K562 (cell line): ENCODE results near the gene GPC2. TPM values are rescaled to one million over a fixed set of nuclear protein-coding genes. Genes with fewer than 3 reads are reported as not detected.

ENCODE experiments used
- ARID3A ChIP-seq: IDR thresholded peaks from 2 replicates; pipeline ENCODE4 v1.6.1; 2012; ENCODE audit warnings: low read depth, low read length, improper control_type of control experiment, borderline replicate concordance
- ELF1 ChIP-seq: fragments of 200-800 bp; sonication (Bioruptor generic); IDR thresholded peaks from 2 replicates; pipeline ENCODE4 v1.6.1; 2016; ENCODE audit warnings: missing genetic modification characterization, missing compliant biosample characterization
- HDAC1 ChIP-seq, 2 experiments: fragments of 450-650 bp; IDR thresholded peaks; 2 replicates each; pipeline ENCODE4 v1.6.1; 2016 to 2017; ENCODE audit warnings: inconsistent platforms in 1 of 2, mild to moderate bottlenecking in 1 of 2, moderate library complexity in 1 of 2
- HMG20B ChIP-seq: fragments of 250-450 bp; sonication (Bioruptor Pico); IDR thresholded peaks from 2 replicates; pipeline ENCODE4 v1.5.0; 2021; ENCODE audit warnings: mild to moderate bottlenecking
- HNRNPH1 ChIP-seq: fragments of 200-400 bp; formaldehyde crosslinking; optimal IDR thresholded peaks from 2 replicates; pipeline ENCODE3; 2017; ENCODE audit warnings: low read depth, mild to moderate bottlenecking, low read length, moderate library complexity
- PML ChIP-seq: IDR thresholded peaks from 2 replicates; pipeline ENCODE4 v1.6.1; 2012; ENCODE audit warnings: low read length, inconsistent platforms
- POLR2B ChIP-seq: fragments of 450-650 bp; IDR thresholded peaks from 2 replicates; pipeline ENCODE4 v1.6.1; 2018; ENCODE audit warnings: low read depth; ENCODE audit not compliant: partially characterized antibody
- ZNF23 ChIP-seq: fragments of 250-450 bp; sonication (Bioruptor Pico); IDR thresholded peaks from 2 replicates; pipeline ENCODE4 v1.4.0; 2020; ENCODE audit warnings: mild to moderate bottlenecking
- ZNF551 ChIP-seq: fragments of 250-450 bp; sonication (Bioruptor Pico); IDR thresholded peaks from 2 replicates; pipeline ENCODE4 v1.5.0; 2021; ENCODE audit warnings: mild to moderate bottlenecking, moderate library complexity
- ZNF57 ChIP-seq: fragments of 450-650 bp; formaldehyde crosslinking; IDR thresholded peaks from 2 replicates; pipeline ENCODE4 v1.4.0; 2020; ENCODE audit warnings: mild to moderate bottlenecking, moderate library complexity
- polyA plus RNA-seq, 8 experiments: library from polyadenylated mRNA; depleted of rRNA in 4 of 8; stranded (reverse) in 5 of 8; unstranded in 3 of 8; fragments of >200 nt; fragmentation: Nextera tagmentation in 2 of 8; fragmentation: Illumina TruSeq in 1 of 8; extraction: Ambion mirVana in 2 of 8; extraction: Trizol in 1 of 8; gene quantifications; 2 replicates each; pipeline versions ENCODE4 v1.2.1 to v1.2.3, GENCODE V29; 2011 to 2014; ENCODE audit warnings: inconsistent platforms in 1 of 8, missing spikeins in 1 of 8
- total RNA-seq, 7 experiments: library from RNA; depleted of rRNA in 6 of 7; stranded (reverse); fragments of >200 nt in 6 of 7; fragmentation: Illumina TruSeq in 2 of 7; extraction: Trizol in 2 of 7; gene quantifications; 2 replicates each; pipeline versions ENCODE4 v1.2.1 to v1.2.3, GENCODE V29; 2011 to 2021; ENCODE audit warnings: low replicate concordance in 1 of 7
- TF ChIP-seq, protein P1 (sequence below): fragments of 450-650 bp; IDR thresholded peaks from 2 replicates; pipeline ENCODE4 v1.7.0; 2016; ENCODE audit warnings: borderline replicate concordance
- TF ChIP-seq, protein P2 (sequence below): sonication (generic); formaldehyde crosslinking; IDR thresholded peaks from 2 replicates; pipeline ENCODE4 v1.8.0; 2022; ENCODE audit warnings: mild to moderate bottlenecking, missing genetic modification reagents
- TF ChIP-seq, protein P3 (sequence below): fragments of 450-650 bp; IDR thresholded peaks from one replicate; pipeline ENCODE4 v1.6.1; 2018; ENCODE audit warnings: mild to moderate bottlenecking, moderate library complexity; ENCODE audit not compliant: partially characterized antibody
- TF ChIP-seq, protein P4 (sequence below), 2 experiments: fragments of 450-650 bp in 1 of 2; IDR thresholded peaks; 2 replicates each; pipeline ENCODE4 v1.6.1; 2011 to 2017; ENCODE audit warnings: low read depth in 2 of 2, antibody characterized with exemption in 1 of 2, borderline replicate concordance in 1 of 2, low read length in 1 of 2, mild to moderate bottlenecking in 1 of 2, mixed read lengths in 1 of 2; ENCODE audit not compliant: control insufficient read depth in 1 of 2
- TF ChIP-seq, protein P5 (sequence below): fragments of 250-450 bp; sonication (Bioruptor Pico); IDR thresholded peaks from 2 replicates; pipeline ENCODE4 v1.4.0; 2020; ENCODE audit warnings: borderline replicate concordance

Gene GPC2
- total and polyA plus RNA-seq, 9 of the 15 experiments (the other 6 are each of a cell fraction or from before 2014, with no cell fraction given), result 0.06 to 7.7 (median 1.4) TPM; not detected in 1

DNA sequence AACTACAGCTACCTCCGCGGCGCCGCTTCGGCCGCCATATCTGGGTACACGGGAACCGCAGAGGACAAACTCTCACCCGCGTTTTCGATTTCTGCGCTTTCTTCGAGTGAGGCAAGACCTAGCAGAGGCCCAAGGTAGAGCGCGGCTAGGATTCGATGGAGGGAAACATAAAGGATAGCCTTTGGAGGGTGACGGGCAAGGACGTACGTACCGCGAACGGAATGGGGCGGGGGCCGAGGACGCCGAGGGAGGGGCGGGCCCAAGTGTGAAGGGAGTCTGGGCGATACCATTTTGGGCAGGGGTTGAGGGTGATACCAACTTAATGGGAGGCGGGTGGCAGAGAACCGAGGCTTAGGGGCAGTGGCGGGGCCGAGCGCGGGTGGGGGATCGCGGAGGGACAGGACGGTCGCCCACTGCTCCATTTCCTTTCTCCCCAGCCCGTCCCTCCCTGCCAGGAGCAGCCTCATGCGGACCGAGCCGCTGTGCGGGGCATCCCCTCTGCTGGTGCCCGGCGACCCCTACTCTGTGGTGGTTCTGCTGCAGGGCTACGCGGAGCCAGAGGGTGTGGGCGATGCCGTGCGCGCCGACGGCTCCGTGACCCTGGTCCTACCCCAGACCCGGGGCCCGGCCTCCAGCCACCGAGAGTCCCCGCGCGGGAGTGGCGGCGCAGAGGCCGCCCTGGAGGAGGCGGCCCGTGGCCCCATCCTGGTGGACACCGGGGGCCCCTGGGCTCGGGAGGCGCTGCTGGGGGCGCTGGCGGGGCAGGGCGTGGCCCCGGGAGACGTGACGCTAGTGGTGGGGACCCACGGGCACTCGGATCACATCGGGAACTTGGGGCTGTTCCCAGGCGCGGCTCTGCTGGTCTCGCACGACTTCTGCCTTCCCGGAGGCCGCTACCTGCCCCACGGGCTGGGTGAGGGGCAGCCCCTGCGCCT lies 50.0 kb downstream of the GPC2 start, which contains the start of gene MBLAC1 (continued):
- peak; percentile 7; the same call in 1 of the 2 replicates for TF ChIP-seq ARID3A
- TF ChIP-seq, protein P1, sequence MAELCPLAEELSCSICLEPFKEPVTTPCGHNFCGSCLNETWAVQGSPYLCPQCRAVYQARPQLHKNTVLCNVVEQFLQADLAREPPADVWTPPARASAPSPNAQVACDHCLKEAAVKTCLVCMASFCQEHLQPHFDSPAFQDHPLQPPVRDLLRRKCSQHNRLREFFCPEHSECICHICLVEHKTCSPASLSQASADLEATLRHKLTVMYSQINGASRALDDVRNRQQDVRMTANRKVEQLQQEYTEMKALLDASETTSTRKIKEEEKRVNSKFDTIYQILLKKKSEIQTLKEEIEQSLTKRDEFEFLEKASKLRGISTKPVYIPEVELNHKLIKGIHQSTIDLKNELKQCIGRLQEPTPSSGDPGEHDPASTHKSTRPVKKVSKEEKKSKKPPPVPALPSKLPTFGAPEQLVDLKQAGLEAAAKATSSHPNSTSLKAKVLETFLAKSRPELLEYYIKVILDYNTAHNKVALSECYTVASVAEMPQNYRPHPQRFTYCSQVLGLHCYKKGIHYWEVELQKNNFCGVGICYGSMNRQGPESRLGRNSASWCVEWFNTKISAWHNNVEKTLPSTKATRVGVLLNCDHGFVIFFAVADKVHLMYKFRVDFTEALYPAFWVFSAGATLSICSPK, result no peak
- TF ChIP-seq HMG20B, result no peak
- TF ChIP-seq, protein P2, sequence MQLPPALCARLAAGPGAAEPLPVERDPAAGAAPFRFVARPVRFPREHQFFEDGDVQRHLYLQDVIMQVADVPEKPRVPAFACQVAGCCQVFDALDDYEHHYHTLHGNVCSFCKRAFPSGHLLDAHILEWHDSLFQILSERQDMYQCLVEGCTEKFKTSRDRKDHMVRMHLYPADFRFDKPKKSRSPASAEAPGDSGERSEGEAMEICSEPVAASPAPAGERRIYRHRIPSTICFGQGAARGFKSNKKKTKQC, result no peak
- 0 out of 2 replicates have a peak, but pooled peaks have one; percentile 53 for TF ChIP-seq ZNF23
- TF ChIP-seq, protein P3, sequence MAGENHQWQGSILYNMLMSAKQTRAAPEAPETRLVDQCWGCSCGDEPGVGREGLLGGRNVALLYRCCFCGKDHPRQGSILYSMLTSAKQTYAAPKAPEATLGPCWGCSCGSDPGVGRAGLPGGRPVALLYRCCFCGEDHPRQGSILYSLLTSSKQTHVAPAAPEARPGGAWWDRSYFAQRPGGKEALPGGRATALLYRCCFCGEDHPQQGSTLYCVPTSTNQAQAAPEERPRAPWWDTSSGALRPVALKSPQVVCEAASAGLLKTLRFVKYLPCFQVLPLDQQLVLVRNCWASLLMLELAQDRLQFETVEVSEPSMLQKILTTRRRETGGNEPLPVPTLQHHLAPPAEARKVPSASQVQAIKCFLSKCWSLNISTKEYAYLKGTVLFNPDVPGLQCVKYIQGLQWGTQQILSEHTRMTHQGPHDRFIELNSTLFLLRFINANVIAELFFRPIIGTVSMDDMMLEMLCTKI, result no peak
- no peak for TF ChIP-seq ELF1 (tag)
- TF ChIP-seq ZNF551 (CRISPR knock-in tag), result no peak
- TF ChIP-seq, protein P4, sequence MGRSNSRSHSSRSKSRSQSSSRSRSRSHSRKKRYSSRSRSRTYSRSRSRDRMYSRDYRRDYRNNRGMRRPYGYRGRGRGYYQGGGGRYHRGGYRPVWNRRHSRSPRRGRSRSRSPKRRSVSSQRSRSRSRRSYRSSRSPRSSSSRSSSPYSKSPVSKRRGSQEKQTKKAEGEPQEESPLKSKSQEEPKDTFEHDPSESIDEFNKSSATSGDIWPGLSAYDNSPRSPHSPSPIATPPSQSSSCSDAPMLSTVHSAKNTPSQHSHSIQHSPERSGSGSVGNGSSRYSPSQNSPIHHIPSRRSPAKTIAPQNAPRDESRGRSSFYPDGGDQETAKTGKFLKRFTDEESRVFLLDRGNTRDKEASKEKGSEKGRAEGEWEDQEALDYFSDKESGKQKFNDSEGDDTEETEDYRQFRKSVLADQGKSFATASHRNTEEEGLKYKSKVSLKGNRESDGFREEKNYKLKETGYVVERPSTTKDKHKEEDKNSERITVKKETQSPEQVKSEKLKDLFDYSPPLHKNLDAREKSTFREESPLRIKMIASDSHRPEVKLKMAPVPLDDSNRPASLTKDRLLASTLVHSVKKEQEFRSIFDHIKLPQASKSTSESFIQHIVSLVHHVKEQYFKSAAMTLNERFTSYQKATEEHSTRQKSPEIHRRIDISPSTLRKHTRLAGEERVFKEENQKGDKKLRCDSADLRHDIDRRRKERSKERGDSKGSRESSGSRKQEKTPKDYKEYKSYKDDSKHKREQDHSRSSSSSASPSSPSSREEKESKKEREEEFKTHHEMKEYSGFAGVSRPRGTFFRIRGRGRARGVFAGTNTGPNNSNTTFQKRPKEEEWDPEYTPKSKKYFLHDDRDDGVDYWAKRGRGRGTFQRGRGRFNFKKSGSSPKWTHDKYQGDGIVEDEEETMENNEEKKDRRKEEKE (IDR thresholded peaks at IDR 0.05; ENCODE audit: borderline replicate concordance in 1 of 2, control insufficient read depth in 1 of 2, low read depth in 2 of 2, low read length in 1 of 2), result peak in 1 of 2 experiments; percentile 91; a peak in 2 of 4 replicates
- TF ChIP-seq, protein P5, sequence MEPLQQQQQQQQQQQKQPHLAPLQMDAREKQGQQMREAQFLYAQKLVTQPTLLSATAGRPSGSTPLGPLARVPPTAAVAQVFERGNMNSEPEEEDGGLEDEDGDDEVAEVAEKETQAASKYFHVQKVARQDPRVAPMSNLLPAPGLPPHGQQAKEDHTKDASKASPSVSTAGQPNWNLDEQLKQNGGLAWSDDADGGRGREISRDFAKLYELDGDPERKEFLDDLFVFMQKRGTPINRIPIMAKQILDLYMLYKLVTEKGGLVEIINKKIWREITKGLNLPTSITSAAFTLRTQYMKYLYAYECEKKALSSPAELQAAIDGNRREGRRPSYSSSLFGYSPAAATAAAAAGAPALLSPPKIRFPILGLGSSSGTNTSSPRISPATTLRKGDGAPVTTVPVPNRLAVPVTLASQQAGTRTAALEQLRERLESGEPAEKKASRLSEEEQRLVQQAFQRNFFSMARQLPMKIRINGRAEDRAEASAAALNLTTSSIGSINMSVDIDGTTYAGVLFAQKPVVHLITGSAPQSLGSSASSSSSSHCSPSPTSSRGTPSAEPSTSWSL (CRISPR knock-in tag), result no peak
- TF ChIP-seq ZNF57, result 0 out of 2 replicates have a peak, but pooled peaks have one; percentile 39
- peak; percentile 67; the same call in 1 of the 2 replicates for TF ChIP-seq PML
- TF ChIP-seq HNRNPH1, result no peak
- TF ChIP-seq HDAC1 (IDR thresholded peaks at IDR 0.05), result peak in 1 of 2 experiments; percentile 19; a peak in 1 of 4 replicates
- TF ChIP-seq POLR2B, result peak; percentile 91
